HG03469 (cell line): Measurements from ENCODE around the gene KRTAP5-10.
"Not testable (repeated sequence)": the region's sequence is repeated elsewhere in the genome, so short reads cannot be mapped to it uniquely, and the experiment has no call there.

Experiments
- ATAC-seq: cut with Tn5 transposase; IDR thresholded peaks from one replicate; pipeline ENCODE4 v1.9.1; 2021; ENCODE audit warnings: mild to moderate bottlenecking, moderate library complexity, moderate number of reproducible peaks; ENCODE audit not compliant: unreplicated experiment

Gene KRTAP5-10

DNA sequence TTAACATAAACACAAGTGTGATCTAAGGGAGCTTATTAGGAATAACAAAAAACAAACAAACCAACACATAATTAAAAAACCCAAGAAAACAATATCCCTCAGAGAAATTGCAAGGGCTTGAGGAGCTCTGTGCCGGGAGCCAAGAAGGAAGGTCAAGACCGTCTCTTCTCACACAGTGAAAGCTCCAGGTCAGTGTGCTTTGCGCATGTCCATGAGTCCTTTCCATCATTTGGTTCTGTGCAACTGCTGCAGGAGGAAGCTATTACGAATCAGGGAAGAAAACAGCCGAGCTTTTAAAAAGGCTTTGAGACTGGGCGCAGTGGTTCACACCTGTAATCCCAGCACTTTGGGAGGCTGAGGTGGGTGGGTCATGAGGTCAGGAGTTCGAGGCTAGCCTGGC is 23.0 kb upstream of the KRTAP5-10 start:
- no peak for ATAC-seq

DNA sequence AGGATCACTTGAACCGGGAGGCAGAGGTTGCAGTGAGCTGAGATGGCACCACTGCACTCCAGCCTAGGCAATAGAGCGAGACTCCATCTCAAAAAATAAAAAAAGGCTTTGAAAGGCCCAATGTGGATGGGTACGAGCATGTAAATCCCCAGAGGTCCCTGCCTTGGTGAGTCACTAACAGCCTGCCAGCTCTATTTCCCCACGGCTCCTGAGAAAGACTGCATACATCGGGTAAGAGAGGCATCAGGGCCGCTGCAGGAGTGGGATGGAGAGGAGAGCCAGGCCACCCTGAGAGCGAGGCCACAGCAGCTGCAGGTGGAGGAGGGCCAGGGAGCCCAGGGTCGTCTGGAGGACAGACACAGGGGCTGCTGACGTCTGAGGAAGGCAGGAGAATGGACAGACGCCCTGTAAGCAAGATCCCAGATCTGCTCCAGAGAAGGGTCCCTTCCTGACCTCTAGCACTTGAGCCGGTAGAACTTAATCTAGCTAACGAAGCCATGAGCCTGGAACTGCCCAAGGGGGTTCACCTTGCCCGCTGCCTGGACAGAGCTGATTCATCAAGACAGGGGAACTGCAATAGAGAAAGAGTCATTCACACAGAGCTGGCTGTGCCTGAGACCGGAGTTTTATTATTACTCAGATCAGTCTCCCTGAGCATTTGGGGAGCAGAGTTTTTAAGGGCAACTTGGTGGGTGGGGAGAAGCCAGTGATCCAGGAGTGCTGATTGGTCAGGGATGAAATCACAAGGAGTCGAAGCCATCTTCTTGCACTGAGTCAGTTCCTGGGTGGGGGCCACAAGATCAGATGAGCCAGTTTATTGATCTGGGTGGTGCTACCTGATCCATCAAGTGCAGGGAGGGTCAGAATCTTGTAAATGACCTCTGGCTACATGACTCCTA is 22.2 kb upstream of the KRTAP5-10 start:
- ATAC-seq = no peak

DNA sequence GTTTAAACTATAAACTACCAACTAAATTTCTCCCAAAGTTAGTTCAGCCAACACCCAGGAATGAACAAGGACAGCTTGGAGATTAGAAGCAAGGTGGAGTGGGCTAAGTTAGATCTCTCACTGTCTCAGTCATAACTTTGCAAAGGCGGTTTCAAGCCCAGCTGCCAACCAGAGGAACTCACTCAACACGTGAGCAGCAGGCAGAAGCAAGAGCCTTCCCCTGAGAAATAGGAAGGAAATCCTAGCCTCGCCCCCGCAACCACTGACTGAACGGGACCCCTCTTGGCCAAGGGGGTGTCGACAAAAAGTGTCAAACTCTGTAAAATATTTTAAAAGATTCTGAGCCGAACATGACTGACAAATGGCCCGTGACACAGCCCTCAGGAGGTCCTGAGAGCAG is 21.5 kb upstream of the KRTAP5-10 start:
- no peak for ATAC-seq

DNA sequence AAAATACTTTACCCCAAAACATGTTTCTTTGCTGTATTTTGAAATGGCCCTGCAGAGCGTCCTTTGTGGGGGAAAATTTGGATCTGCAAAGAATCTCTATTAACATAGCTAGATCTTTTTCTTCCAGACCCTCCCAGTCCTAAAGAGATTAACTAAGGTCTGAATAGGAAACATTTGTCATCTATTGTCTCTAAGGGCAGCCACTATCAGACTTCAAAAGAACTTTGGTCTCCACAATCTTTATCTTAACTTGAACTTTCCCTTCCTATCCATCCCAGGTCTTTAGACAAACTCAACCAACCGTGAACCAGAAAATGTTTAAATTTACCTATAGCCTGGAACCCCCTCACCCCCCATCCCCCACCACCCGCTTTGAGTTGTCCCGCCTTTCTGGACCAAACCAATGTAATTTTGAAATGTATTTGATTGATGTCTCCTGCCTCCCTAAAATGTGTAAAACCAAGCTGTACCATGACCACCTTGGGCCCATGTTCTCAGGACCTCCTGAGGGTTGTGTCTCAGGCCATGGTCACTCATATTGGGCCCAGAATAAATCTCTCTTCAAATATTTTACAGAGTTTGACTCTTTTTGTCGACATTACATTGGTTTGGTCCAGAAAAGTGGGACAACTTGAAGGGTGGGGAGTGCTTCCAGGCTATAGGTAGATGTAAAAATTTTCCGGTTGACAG is 20.7 kb upstream of the KRTAP5-10 start:
- no peak for ATAC-seq

DNA sequence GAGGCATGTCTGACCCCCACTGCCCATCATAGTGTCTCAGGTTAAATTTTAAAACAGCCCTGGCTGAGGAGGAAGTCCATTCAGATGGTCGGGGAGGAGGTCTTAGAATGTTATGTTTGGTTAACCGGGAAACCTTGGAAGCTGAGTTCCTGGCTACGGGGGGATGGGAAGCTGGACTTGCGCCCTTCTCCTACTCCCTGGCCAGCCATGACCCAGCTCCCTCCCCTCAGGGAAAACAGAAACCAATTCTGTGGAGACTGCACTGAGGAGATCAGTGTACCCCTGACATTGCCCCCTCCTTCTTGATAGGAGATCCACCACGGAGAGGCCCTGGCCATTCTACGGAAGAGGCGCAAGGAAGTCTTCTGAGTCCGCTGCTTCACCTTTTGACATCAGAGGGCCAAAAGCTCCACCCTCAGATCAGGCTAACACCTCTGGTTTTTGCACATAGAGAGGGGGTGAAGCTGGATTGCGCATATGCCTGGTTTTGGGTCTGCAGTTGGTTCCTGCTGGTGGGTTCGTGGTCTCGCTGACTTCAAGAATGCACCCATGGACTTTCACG is 19.9 kb upstream of the KRTAP5-10 start:
- no peak for ATAC-seq

DNA sequence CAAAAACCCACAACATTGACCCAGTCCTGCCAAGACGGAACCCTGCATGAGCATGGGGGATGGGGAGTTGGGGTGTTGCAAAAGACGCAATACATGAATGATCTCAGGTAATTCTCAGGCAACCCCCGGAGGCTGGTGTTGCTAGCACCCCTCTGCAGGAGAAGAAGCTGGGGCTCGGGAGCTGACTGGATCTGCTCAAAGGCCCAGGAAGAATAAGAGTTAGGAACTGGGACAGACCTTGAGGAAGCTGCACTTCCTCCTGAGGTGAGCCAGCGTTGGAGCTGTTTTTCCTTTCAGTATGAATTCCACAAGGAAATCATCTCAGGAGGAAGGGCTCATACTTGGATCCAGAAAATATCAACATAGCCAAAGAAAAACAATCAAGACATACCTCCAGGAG is 17.2 kb upstream of the KRTAP5-10 start, which contains the start of gene KRTAP5-9:
Gene KRTAP5-9 (plus strand): TSS at position 301 of the 400 bp plus-strand sequence. CDS start 238 bp downstream, outside the sequence.
- no peak for ATAC-seq

DNA sequence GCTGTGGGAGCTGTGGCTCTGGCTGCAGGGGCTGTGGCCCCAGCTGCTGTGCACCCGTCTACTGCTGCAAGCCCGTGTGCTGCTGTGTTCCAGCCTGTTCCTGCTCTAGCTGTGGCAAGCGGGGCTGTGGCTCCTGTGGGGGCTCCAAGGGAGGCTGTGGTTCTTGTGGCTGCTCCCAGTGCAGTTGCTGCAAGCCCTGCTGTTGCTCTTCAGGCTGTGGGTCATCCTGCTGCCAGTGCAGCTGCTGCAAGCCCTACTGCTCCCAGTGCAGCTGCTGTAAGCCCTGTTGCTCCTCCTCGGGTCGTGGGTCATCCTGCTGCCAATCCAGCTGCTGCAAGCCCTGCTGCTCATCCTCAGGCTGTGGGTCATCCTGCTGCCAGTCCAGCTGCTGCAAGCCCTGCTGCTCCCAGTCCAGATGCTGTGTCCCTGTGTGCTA is 16.6 kb upstream of the KRTAP5-10 start:
- ATAC-seq = no peak

DNA sequence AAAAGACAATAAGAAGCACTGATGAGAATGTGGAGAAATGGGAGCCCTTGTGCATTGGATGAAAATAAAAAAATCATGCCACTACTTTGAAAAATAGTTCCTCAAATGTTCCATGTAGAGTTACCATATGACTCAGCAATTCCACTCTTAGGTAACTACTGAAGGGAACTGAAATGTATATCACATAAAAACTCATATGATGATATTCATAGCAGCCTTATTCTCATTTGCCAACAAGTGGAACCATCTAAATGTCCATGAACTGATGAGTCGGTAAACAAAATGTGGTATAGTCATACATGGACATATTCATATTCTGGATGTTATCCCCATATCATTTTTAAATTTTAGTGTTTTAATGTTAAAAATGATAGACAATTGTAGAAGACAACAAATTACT is 13.7 kb upstream of the KRTAP5-10 start:
- no peak for ATAC-seq

DNA sequence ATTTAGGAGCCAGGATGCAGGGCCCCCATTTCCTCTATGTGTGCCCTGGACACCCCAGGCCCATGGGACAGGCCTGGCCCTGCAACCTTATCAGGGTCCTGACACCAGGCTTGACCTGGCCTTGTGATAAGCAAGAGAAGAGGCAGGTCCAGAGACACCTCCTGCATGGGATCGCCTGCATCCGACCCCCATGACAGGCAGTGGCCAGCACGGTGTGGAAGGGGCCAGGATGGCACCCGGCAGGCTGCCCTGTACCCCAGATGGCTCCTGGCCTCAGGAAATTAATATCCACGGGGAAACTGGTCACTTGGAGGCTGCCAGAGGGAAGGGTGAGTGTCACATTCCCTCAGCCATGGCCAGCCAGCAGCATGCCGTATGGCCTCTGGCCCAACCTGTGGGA is 10.4 kb upstream of the KRTAP5-10 start:
- ATAC-seq = no peak

DNA sequence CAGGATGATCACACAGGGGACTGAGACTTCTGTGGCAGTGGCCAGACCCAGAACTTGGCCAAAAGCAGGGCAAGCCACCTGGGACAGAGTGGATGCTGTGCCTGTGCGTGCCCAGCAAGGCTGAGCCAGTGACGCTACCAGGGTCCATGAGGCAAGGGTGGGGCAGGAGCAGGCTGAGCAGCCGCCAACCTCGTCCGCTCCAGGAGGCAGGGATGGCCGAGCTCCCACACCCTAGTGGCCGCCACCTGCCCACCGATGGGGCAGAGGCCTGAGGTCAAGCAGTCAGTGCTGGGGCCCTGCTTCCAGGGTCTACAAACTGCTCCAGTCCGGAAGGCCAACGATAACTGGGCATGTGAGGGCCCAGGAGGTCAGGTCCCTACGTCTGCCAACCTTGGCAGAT is 9.9 kb upstream of the KRTAP5-10 start:
- no peak for ATAC-seq

DNA sequence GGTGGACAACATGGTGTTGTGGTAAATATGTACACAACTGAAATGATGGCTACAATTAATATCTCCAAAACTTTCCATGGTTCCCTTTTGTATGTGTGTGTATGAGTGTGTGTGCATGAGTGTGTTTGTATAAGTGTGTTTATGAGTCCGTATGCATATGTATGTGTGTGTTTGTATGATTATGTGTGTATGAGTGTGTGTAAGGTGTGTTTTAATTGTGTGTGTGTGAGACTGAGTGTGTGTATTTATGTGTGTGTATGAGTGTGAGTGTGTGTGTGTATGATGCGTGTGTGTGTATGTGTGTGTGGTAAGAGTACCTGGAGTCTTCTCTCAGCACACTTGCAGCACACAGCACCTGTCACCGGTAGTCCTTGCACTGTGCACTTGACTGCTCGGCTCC is 9.3 kb upstream of the KRTAP5-10 start:
- no peak for ATAC-seq

DNA sequence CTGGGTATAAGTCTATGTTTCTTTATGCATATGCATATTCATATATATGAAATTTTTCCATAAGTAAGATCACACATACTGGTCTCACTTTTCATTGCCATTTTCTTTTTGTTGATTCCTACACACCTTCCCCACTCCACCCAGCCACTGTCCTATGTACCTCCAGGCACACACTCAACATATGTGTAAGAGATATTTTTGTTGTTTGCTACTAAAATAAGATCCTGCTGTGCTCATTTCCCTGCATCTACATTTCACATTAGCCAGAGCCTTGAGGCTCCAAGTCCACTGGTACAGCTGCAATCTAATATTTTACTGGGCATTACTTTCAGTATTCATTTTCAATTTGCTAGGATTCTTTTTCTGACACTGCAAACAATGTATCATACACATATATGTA is 8.1 kb upstream of the KRTAP5-10 start:
- ATAC-seq = no peak

DNA sequence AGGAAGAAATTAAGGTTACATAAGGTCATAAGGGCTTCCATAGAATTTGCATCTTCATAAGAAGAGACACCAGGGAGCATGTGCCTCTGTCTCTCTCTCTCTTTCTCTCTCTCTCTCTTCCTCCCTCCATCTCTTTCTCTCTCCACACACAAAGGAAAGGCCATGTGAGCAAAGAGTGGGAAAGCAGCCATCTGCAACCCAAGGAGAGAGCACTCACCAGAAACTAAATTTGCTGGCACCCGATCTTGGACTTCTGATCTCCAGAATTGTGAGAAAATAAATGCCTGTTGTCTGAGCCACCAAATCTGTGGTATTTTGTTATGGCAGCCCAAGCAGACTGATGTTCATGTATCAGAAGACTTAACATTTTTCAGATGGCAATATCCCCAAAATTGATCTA is 6.4 kb upstream of the KRTAP5-10 start:
- ATAC-seq = no peak

DNA sequence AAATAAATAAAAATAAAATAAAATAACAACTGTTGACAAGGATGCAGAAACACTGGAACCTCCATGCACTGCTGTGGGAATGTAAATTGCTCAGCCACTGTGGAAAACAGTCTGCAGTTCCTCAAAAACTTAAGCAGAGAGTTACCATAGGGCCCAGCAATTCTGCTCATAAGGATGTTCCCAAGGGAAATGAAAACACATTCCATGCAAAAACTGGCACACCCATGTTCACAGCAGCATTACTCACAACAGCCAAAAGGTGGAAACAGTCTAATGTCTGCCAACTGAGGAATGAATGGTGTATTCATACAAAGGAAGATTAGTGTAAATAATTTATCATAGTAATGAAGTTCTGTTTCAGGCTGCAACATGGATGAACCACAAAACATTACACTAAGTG is 3.2 kb upstream of the KRTAP5-10 start:
- ATAC-seq = no peak

DNA sequence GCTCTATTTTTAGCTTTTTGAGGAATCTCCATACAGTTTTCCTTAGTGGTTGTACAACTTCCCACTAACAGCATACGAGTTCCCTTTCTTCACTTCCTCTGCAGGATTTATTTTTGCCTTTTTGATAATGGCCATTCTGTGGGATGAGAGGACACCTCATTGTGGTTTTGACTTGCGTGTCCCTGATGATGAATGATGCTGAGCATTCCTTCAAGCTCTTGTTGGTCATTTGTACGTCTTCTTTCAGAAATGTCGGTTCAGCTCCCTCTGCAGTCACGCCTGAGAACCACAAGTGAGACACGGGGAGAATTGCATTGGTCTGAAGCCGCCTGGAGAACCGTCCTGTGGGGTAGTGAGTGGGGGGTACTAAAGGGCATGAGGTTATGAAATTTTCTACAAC is 2.0 kb upstream of the KRTAP5-10 start:
- no peak for ATAC-seq

DNA sequence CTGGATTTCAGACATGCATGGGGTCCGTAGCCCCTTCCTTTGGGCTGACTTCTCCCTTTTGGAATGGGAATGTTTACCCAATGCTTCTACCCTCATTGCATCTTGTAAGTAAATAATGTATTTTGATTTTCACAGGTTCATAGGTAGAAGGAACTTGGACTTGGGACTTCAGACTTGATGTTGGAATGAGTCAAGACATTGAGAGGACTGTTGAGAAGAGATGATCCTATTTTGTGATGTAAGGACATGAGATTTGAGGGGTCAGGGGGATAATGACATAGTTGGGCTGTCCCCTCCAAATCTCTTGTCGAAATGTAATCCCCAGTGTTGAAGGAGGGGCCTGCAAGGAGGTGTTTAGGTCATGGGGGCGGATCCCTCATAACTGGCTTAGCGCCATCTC is 933 bp upstream of the KRTAP5-10 start:
- ATAC-seq = no peak

DNA sequence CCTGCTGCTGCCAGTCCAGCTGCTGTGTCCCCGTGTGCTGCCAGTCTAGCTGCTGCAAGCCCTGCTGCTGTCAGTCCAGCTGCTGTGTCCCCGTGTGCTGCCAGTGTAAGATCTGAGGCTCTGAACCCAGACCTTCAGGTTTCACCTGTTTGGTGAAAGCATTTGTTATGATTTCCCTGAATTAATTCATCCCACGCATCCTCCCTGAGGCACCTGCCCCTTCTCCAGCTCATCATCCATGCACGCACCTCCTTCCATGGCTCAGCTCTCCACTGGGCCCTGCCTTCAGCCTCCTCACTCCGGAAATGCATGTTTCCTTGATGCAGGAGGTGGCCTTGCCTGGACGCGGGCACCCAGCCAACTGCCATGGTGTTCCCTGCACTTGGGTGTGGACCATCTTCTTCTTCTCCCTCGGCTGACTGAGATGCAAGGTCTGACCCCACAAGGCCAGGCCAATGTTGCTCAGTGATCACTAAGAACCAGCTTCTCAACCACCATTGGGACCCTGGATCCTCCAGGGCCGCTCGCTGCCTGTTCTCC is 788 bp downstream of the KRTAP5-10 start:
- ATAC-seq = no peak

DNA sequence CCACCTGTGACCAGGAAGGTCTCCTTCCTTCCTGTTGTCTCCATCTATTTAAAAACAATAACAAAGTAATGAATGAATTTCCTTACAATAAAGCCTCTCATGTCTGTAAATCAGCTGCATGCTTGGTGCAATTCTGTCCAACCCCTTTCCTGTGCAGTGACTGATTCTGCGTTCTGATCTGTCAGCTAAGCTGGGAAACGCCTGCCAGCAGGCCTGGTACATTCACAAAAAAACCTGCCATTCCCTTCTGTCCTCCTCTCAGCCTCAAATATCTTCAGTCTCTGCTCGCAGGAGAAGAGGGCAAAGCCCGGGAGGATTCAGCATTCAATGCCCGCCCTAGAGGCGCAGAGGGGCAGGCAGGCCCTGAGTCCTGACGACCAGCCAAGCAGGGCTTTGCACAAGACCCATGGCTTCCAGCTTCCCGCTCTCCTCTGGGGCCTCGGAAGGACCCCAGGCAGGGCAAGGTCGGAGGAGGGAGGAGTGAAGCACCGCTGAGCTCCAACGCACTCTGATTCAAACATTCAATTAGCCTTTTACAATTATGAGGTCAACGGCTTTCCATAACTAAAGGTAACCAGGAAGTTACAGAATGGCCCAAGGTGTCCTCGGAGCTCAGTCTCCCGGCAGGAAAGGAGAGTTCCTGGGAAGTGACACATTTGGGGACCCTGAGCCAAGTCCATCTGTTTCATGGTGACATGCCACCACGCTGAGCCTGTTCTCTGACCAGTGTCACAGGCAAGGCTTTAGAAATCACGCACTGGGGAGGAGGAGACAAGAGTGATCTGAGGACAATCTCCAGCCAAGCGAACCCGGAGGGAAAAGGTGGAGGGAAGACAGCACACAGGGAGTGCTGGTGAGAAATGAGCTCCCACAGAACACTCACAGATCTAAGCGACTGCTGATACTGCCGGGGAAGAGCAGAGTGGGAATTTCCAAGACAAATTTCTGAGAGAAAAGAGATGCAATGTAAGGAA is 1.6 kb downstream of the KRTAP5-10 start:
- not testable (repeated sequence) for ATAC-seq

DNA sequence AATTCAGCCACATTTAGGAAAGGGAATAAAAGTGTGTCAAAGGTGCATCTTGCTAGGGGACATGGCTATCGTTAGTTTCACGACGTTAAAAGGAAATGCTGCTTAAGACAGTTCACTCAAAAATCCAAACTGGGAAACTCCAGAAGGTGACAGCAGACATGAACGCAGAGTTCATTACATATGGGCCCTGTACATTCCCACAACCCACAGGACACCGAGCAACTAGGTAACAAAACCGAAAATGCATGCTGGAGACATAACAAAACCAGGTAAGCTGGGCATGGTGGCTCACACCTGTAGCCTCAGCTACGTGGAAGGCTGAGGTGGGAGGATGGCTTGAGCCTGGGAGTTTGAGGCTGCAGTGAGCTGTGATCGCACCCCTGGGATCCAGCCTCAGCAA is 2.3 kb downstream of the KRTAP5-10 start:
- not testable (repeated sequence) for ATAC-seq

DNA sequence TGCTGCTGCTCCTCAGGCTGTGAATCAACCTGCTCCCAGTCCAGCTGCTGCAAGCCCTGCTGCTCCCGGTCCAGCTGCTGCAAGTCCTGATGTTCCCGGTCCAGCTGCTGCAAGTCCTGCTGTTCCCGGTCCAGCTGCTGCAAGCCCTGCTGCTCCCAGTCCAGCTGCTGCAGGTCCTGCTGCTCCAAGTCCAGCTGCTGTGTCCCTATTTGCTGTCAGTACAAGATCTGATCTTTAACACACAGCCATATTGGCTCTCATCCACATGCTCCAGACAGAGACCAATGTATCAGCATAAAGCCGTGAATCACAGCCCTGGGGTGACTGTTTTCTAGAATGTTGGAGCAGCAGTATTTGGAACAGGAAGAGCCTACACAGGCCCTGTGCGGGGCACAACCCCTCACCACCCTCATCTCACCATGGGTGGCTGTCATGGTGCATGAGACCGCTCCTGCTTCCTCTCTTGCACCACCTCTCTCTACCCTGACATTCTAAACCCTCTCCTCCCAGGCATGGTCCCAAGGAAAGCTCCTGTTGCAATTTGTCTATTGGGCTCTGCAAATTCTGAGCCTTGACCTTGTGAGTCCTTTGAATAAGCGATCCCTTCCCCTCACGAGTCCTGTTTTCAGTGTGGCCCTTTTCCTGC is 3.5 kb downstream of the KRTAP5-10 start:
- no peak for ATAC-seq
